Lower leg skin (tissue), 4 donors: ENCODE results near the gene SLC16A8. TPM values are rescaled to one million over a fixed set of nuclear protein-coding genes. Genes with fewer than 3 reads are reported as not detected.

Experiments used
- DNase-seq, 2 donors: peaks; one replicate each; pipeline ENCODE4 v3.0.0-alpha.2; 2019; ENCODE audit warnings: low spot score in 2 of 2
- H3K4me3 ChIP-seq: fragments of 200-600 bp; sonication (generic); 2 replicates; pipeline ENCODE4 v1.5.1; 2017; ENCODE audit warnings: mild to moderate bottlenecking, low read depth; ENCODE audit not compliant: poor library complexity, severe bottlenecking
- CTCF ChIP-seq, 3 donors: fragments of 450-650 bp; IDR thresholded peaks; one replicate each; pipeline ENCODE4 v1.5.1; 2016; ENCODE audit warnings: antibody characterized with exemption in 3 of 3, mild to moderate bottlenecking in 3 of 3, moderate library complexity in 2 of 3
- POLR2A ChIP-seq, 2 donors: fragments of 450-650 bp; IDR thresholded peaks; one replicate each; pipeline ENCODE4 v1.6.1; 2016 to 2017; ENCODE audit warnings: antibody characterized with exemption in 2 of 2, mild to moderate bottlenecking in 1 of 2, moderate library complexity in 1 of 2
- WGBS, 2 donors: methylation state at CpG; one replicate each; pipeline ENCODE4 v1.1.5; 2018; 5-methylcytosine and 5-hydroxymethylcytosine counted together
- intact Hi-C: fragments of 100-400 bp; cut with DNase I; formaldehyde crosslinking; loops from one replicate; pipeline ENCODE4 v1.15.0; 2023; ENCODE audit warnings: low total_unique reads
- total RNA-seq, 4 donors: library from RNA; depleted of rRNA; stranded (reverse); fragments of >200 nt; gene quantifications; one replicate each; pipeline ENCODE4 v1.1.0, GENCODE V29; 2016

Gene SLC16A8
- total RNA-seq, 4 donors from 2014 or later: 0.13 to 0.80 (median 0.33) TPM

- no peak overlapping the region for H3K4me3 ChIP-seq
- WGBS, 2 donors: 84 to 86% methylated on average over 15 of the region's 15 CpGs
- intact Hi-C loops: no loop called here
- DNase-seq: no peak
- TF ChIP-seq CTCF (IDR thresholded peaks at IDR 0.05): no peak
- TF ChIP-seq POLR2A (IDR thresholded peaks at IDR 0.05): no peak
Measured at GRCh38 chr22:38097058-38097457, 13.1 kb upstream of the SLC16A8 start.

GRCh38 chr22:38089474-38089851, 5.5 kb upstream of the SLC16A8 start:
- WGBS, 2 donors: 31 to 39% methylated on average over 8 to 15 of the region's 34 CpGs
- intact Hi-C loops: no loop called here
- DNase-seq: no peak
- TF ChIP-seq CTCF (IDR thresholded peaks at IDR 0.05) (no peak), POLR2A (IDR thresholded peaks at IDR 0.05) (no peak)
- H3K4me3 ChIP-seq: no peak overlapping the region

- no peak for DNase-seq
- H3K4me3 ChIP-seq: no peak overlapping the region
- TF ChIP-seq POLR2A (IDR thresholded peaks at IDR 0.05) (no peak), CTCF (IDR thresholded peaks at IDR 0.05) (no peak)
- intact Hi-C loops: no loop called here
- WGBS, 2 donors: 10 to 14% methylated on average over 10 to 34 of the region's 85 CpGs
Measured at GRCh38 chr22:38088629-38089473, 4.9 kb upstream of the SLC16A8 start.

GRCh38 chr22:38087855-38088254, 3.9 kb upstream of the SLC16A8 start:
- TF ChIP-seq CTCF (IDR thresholded peaks at IDR 0.05) (no peak), POLR2A (IDR thresholded peaks at IDR 0.05) (no peak)
- no peak for DNase-seq
- intact Hi-C loops: no loop called here
- WGBS, 2 donors: 91 to 94% methylated on average over 12 of the region's 12 CpGs
- H3K4me3 ChIP-seq: no peak overlapping the region

- intact Hi-C loops: no loop called here
- no peak overlapping the region for H3K4me3 ChIP-seq
- no peak for DNase-seq
- TF ChIP-seq POLR2A (IDR thresholded peaks at IDR 0.05) (no peak), CTCF (IDR thresholded peaks at IDR 0.05) (no peak)
- 78 to 84% methylated on average over 13 of the region's 13 CpGs for WGBS, 2 donors
Measured at GRCh38 chr22:38086942-38087341, 3.0 kb upstream of the SLC16A8 start.
